ENCODE results near the gene GRHL1.

GRHL1 gene

GRCh38 chr2:9949992-9950520, 1.4 kb upstream of the GRHL1 start:
- no peak for DNase-seq

- no peak for DNase-seq
These were observed 797 bp upstream of the GRHL1 start for GRCh38 chr2:9950521-9951271.

GRCh38 chr2:9951272-9951521, 296 bp upstream of the GRHL1 start:
- no peak for DNase-seq

- no peak for DNase-seq
These were observed 819 bp downstream of the GRHL1 start for GRCh38 chr2:9952286-9952737.

GRCh38 chr2:9952856-9953503, 1.5 kb downstream of the GRHL1 start:
- no peak for DNase-seq

- DNase-seq: no peak
These were observed 2.6 kb downstream of the GRHL1 start for GRCh38 chr2:9954136-9954535.

GRCh38 chr2:9958057-9958456, 6.6 kb downstream of the GRHL1 start:
- no peak for DNase-seq

GRCh38 chr2:9959262-9959661, 7.8 kb downstream of the GRHL1 start:
- DNase-seq: no peak

GRCh38 chr2:9961013-9961412, 9.5 kb downstream of the GRHL1 start:
- DNase-seq: no peak

- no peak for DNase-seq
These were observed 13.0 kb downstream of the GRHL1 start for GRCh38 chr2:9964334-9964980.

GRCh38 chr2:9965119-9965822, 13.8 kb downstream of the GRHL1 start:
- no peak for DNase-seq

GRCh38 chr2:9966491-9967022, 15.1 kb downstream of the GRHL1 start:
- DNase-seq: no peak

- no peak for DNase-seq
These were observed 15.7 kb downstream of the GRHL1 start for GRCh38 chr2:9967053-9967775.

GRCh38 chr2:9968553-9969497, 17.3 kb downstream of the GRHL1 start:
- DNase-seq: no peak

GRCh38 chr2:9970200-9971044, 18.9 kb downstream of the GRHL1 start:
- DNase-seq: no peak

GRCh38 chr2:9971105-9971818, 19.8 kb downstream of the GRHL1 start:
- DNase-seq: no peak

GRCh38 chr2:9971890-9972289, 20.4 kb downstream of the GRHL1 start:
- DNase-seq: no peak

- DNase-seq: no peak
These were observed 21.4 kb downstream of the GRHL1 start for GRCh38 chr2:9972621-9973479.

- no peak for DNase-seq
These were observed 22.2 kb downstream of the GRHL1 start for GRCh38 chr2:9973690-9974089.

Measured in AML-193 (cell line).